Muscle of leg (tissue), 11 donors: ENCODE results near the gene COL25A1. TPM values are rescaled to one million over a fixed set of nuclear protein-coding genes. Genes with fewer than 3 reads are reported as not detected.

Experiments
- DNase-seq: peaks from one replicate; pipeline ENCODE4 v3.0.0; 2013
- H3K27ac ChIP-seq: one replicate; pipeline ENCODE4 v1.5.1; 2013; ENCODE audit warnings: mild to moderate bottlenecking, low read length, control low read depth
- H3K27me3 ChIP-seq: one replicate; pipeline ENCODE4 v1.6.1; 2013; ENCODE audit warnings: low read length; ENCODE audit not compliant: control insufficient read depth, insufficient read depth
- H3K36me3 ChIP-seq: one replicate; pipeline ENCODE4 v1.6.1; 2013; ENCODE audit warnings: low read length; ENCODE audit not compliant: control insufficient read depth, insufficient read depth
- H3K4me1 ChIP-seq: one replicate; pipeline ENCODE4 v1.6.1; 2013; ENCODE audit warnings: low read length; ENCODE audit not compliant: control insufficient read depth, insufficient read depth
- H3K4me3 ChIP-seq: one replicate; pipeline ENCODE4 v1.5.1; 2013; ENCODE audit warnings: low read length, control low read depth
- H3K9me3 ChIP-seq: replicated peaks from 2 replicates; pipeline ENCODE4 v1.6.1; 2013; ENCODE audit warnings: low read depth, low read length; ENCODE audit not compliant: control insufficient read depth
- WGBS: methylation state at CpG from one replicate; pipeline ENCODE4 v1.1.5; 2013; ENCODE audit warnings: missing lambda C conversion rate; ENCODE audit not compliant: insufficient coverage; 5-methylcytosine and 5-hydroxymethylcytosine counted together
- polyA plus RNA-seq, 8 donors: library from polyadenylated mRNA; unstranded; fragments of 120-200 nt; gene quantifications; one replicate each; pipeline versions ENCODE4 v1.2.1 to v1.2.3, GENCODE V29; 2013; ENCODE audit warnings: inconsistent platforms in 1 of 8, low replicate concordance in 1 of 8; ENCODE audit not compliant: insufficient read length in 8 of 8, insufficient read depth in 1 of 8
- total RNA-seq: library from RNA; stranded (reverse); fragments of 120-200 nt; gene quantifications from one replicate; pipeline ENCODE4 v1.2.4, GENCODE V29; 2013

COL25A1 gene
- total and polyA plus RNA-seq, 9 donors, result 4.5 to 9.7 (median 5.6) TPM

GRCh38 chr4:109046471-109047201 is 255.8 kb downstream of the COL25A1 start:
- peak; percentile 74 for DNase-seq
- H3K4me3 ChIP-seq, result no peak overlapping the region

GRCh38 chr4:109044431-109044830 is 258.0 kb downstream of the COL25A1 start:
- H3K27me3 ChIP-seq, result no peaks in the 10 kb centered on the region
- peaks cover 3% of the 10 kb centered on the region for H3K4me1 ChIP-seq
- no peak overlapping the region for H3K4me3 ChIP-seq
- no peak overlapping the region for H3K27ac ChIP-seq
- DNase-seq, result no peak
- H3K9me3 ChIP-seq, result no peaks in the 10 kb centered on the region
- no peaks in the 10 kb centered on the region for H3K36me3 ChIP-seq
- 60% methylated on average over 1 of the region's 3 CpGs for WGBS

More at GRCh38 chr4:109046471-109047201, 255.8 kb downstream of the COL25A1 start:
- Histone ChIP-seq H3K27ac (peak overlapping the region; percentile 47), H3K9me3 (no peaks in the 10 kb centered on the region), H3K27me3 (no peaks in the 10 kb centered on the region), H3K36me3 (no peaks in the 10 kb centered on the region), H3K4me1 (peaks cover 3% of the 10 kb centered on the region)
- 5% methylated on average over 3 of the region's 7 CpGs for WGBS

GRCh38 chr4:109043286-109043685 is 259.2 kb downstream of the COL25A1 start:
- 33% methylated on average over 1 of the region's 3 CpGs for WGBS
- Histone ChIP-seq H3K27ac (no peak overlapping the region), H3K4me1 (peaks cover 3% of the 10 kb centered on the region), H3K9me3 (no peaks in the 10 kb centered on the region), H3K4me3 (no peak overlapping the region), H3K36me3 (no peaks in the 10 kb centered on the region), H3K27me3 (no peaks in the 10 kb centered on the region)
- DNase-seq, result no peak

- Histone ChIP-seq H3K36me3 (no peaks in the 10 kb centered on the region), H3K9me3 (no peaks in the 10 kb centered on the region), H3K27ac (no peak overlapping the region), H3K4me3 (no peak overlapping the region), H3K4me1 (peaks cover 6% of the 10 kb centered on the region), H3K27me3 (no peaks in the 10 kb centered on the region)
- no peak for DNase-seq
- WGBS, result 83% methylated on average over 1 of the region's 3 CpGs
Measured at GRCh38 chr4:109041463-109042360, 260.7 kb downstream of the COL25A1 start.

- no peaks in the 10 kb centered on the region for H3K36me3 ChIP-seq
- H3K4me3 ChIP-seq, result no peak overlapping the region
- H3K4me1 ChIP-seq, result peaks cover 2% of the 10 kb centered on the region
- H3K9me3 ChIP-seq, result no peaks in the 10 kb centered on the region
- WGBS, result 78% methylated on average over 3 of the region's 5 CpGs
- DNase-seq, result no peak
- no peak overlapping the region for H3K27ac ChIP-seq
- H3K27me3 ChIP-seq, result no peaks in the 10 kb centered on the region
Measured at GRCh38 chr4:109040441-109040840, 262.0 kb downstream of the COL25A1 start.

- no CpG with 5 or more reads among the region's 2 CpGs for WGBS
- no peaks in the 10 kb centered on the region for H3K27me3 ChIP-seq
Measured at GRCh38 chr4:109037026-109037425, 265.4 kb downstream of the COL25A1 start.

GRCh38 chr4:109033993-109034392 is 268.5 kb downstream of the COL25A1 start:
- Histone ChIP-seq H3K27ac (no peak overlapping the region), H3K4me1 (peaks cover 2% of the 10 kb centered on the region), H3K36me3 (no peaks in the 10 kb centered on the region), H3K27me3 (no peaks in the 10 kb centered on the region), H3K9me3 (no peaks in the 10 kb centered on the region), H3K4me3 (no peak overlapping the region)
- no peak for DNase-seq
- WGBS, result no CpG with 5 or more reads among the region's 1 CpG

More at GRCh38 chr4:109037026-109037425, 265.4 kb downstream of the COL25A1 start:
- no peak overlapping the region for H3K4me3 ChIP-seq
- DNase-seq, result peak; percentile 60
- no peaks in the 10 kb centered on the region for H3K9me3 ChIP-seq
- no peak overlapping the region for H3K27ac ChIP-seq
- H3K4me1 ChIP-seq, result peaks cover 2% of the 10 kb centered on the region
- H3K36me3 ChIP-seq, result no peaks in the 10 kb centered on the region

- Histone ChIP-seq H3K36me3 (no peaks in the 10 kb centered on the region), H3K4me3 (no peak overlapping the region), H3K27me3 (no peaks in the 10 kb centered on the region), H3K4me1 (peaks cover 2% of the 10 kb centered on the region), H3K9me3 (no peaks in the 10 kb centered on the region), H3K27ac (no peak overlapping the region)
- WGBS, result 59% methylated on average over 3 of the region's 5 CpGs
- no peak for DNase-seq
Measured at GRCh38 chr4:109032671-109033070, 269.8 kb downstream of the COL25A1 start.

- Histone ChIP-seq H3K4me3 (no peak overlapping the region), H3K27me3 (no peaks in the 10 kb centered on the region), H3K9me3 (no peaks in the 10 kb centered on the region), H3K27ac (no peak overlapping the region), H3K4me1 (no peaks in the 10 kb centered on the region), H3K36me3 (no peaks in the 10 kb centered on the region)
- 93% methylated on average over 2 of the region's 4 CpGs for WGBS
- DNase-seq, result no peak
Measured at GRCh38 chr4:109029987-109030386, 272.5 kb downstream of the COL25A1 start.

- no peaks in the 10 kb centered on the region for H3K4me1 ChIP-seq
- H3K27ac ChIP-seq, result no peak overlapping the region
- DNase-seq, result no peak
- H3K9me3 ChIP-seq, result no peaks in the 10 kb centered on the region
- 87% methylated on average over 5 of the region's 5 CpGs for WGBS
- no peaks in the 10 kb centered on the region for H3K36me3 ChIP-seq
- H3K27me3 ChIP-seq, result no peaks in the 10 kb centered on the region
- H3K4me3 ChIP-seq, result no peak overlapping the region
Measured at GRCh38 chr4:109027016-109027500, 275.4 kb downstream of the COL25A1 start.
